Cardiac fibroblast (primary cell): ENCODE measurements around the gene CNGB1.
"Not testable (repeated sequence)": the region's sequence is repeated elsewhere in the genome, so short reads cannot be mapped to it uniquely, and the experiment has no call there.

Experiments
- DNase-seq, 2 donors: peaks; one replicate each; pipeline versions ENCODE4 v3.0.0 to v3.0.0-alpha.2; 2010; ENCODE audit warnings: low read depth in 2 of 2
- H3K4me3 ChIP-seq, 2 donors: replicated peaks in 1 of 2; 1 replicate in 1 of 2; 2 replicates in 1 of 2; pipeline ENCODE4 v1.5.1; 2011; ENCODE audit warnings: low read depth in 2 of 2, low read length in 2 of 2, mild to moderate bottlenecking in 2 of 2, moderate library complexity in 1 of 2
- CTCF ChIP-seq: IDR thresholded peaks from one replicate; pipeline ENCODE4 v1.5.1; 2011; ENCODE audit warnings: low read depth, mild to moderate bottlenecking, low read length, inconsistent platforms

The CNGB1 gene

GRCh38 chr16:57876210-57876609, 94.7 kb downstream of the CNGB1 start:
- no peak for TF ChIP-seq CTCF
- H3K4me3 ChIP-seq, result no peak overlapping the region
- DNase-seq, result no peak

- no peak for DNase-seq
- H3K4me3 ChIP-seq, result no peak overlapping the region
- no peak for TF ChIP-seq CTCF
Observed at GRCh38 chr16:57875347-57875746, 95.6 kb downstream of the CNGB1 start.

GRCh38 chr16:57873218-57873617, 97.7 kb downstream of the CNGB1 start:
- no peak for TF ChIP-seq CTCF
- H3K4me3 ChIP-seq, result no peak overlapping the region
- no peak for DNase-seq

GRCh38 chr16:57872764-57873163, 98.2 kb downstream of the CNGB1 start:
- not testable (repeated sequence) for H3K4me3 ChIP-seq, DNase-seq

GRCh38 chr16:57871456-57871855, 99.5 kb downstream of the CNGB1 start:
- peak; percentile 29 to 88 for DNase-seq
- TF ChIP-seq CTCF, result no peak
- H3K4me3 ChIP-seq, result no peak overlapping the region

GRCh38 chr16:57870753-57871454, 100.0 kb downstream of the CNGB1 start:
- no peak for DNase-seq
- no peak overlapping the region for H3K4me3 ChIP-seq
- no peak for TF ChIP-seq CTCF

- no peak for DNase-seq
- no peak overlapping the region for H3K4me3 ChIP-seq
- no peak for TF ChIP-seq CTCF
Observed at GRCh38 chr16:57868913-57869520, 101.9 kb downstream of the CNGB1 start.
